HepG2 (cell line): ENCODE data around the gene PYY.

ENCODE experiments used
- ADNP ChIP-seq: sonication (generic); formaldehyde crosslinking; IDR thresholded peaks from 2 replicates; pipeline ENCODE4 v1.4.0; 2020; ENCODE audit warnings: missing genetic modification reagents
- ESRRA ChIP-seq: sonication (generic); formaldehyde crosslinking; IDR thresholded peaks from 2 replicates; pipeline ENCODE4 v1.5.1; 2020; ENCODE audit warnings: mild to moderate bottlenecking, low read depth, missing genetic modification reagents
- FOXJ3 ChIP-seq: sonication (generic); formaldehyde crosslinking; IDR thresholded peaks from 2 replicates; pipeline ENCODE4 v1.4.0; 2020; ENCODE audit warnings: missing genetic modification reagents, mild to moderate bottlenecking, borderline replicate concordance
- MYC ChIP-seq: sonication (generic); formaldehyde crosslinking; IDR thresholded peaks from 2 replicates; pipeline ENCODE4 v1.9.0; 2021; ENCODE audit warnings: missing genetic modification reagents, borderline replicate concordance
- PHF5A ChIP-seq: IDR thresholded peaks from one replicate; pipeline ENCODE4 v1.6.1; 2018; ENCODE audit warnings: low read depth, missing genetic modification reagents; ENCODE audit not compliant: unreplicated experiment
- POLR2AphosphoS5 ChIP-seq: IDR thresholded peaks from 2 replicates; pipeline ENCODE4 v1.6.1; 2012; ENCODE audit warnings: low read depth, low read length
- RFX5 ChIP-seq: IDR thresholded peaks from 2 replicates; pipeline ENCODE4 v1.6.1; 2011; ENCODE audit warnings: low read depth, low read length, improper control_type of control experiment
- TGIF2 ChIP-seq: IDR thresholded peaks from 2 replicates; pipeline ENCODE4 v1.6.1; 2016; ENCODE audit warnings: control low read depth, missing compliant biosample characterization
- ZNF614 ChIP-seq: IDR thresholded peaks from 2 replicates; pipeline ENCODE4 v1.6.1; 2018; ENCODE audit warnings: missing biosample characterization, missing genetic modification reagents, inconsistent platforms, borderline replicate concordance
- TF ChIP-seq, protein P1 (sequence below), 2 experiments: sonication (generic) in 1 of 2; formaldehyde crosslinking in 1 of 2; IDR thresholded peaks; 2 replicates each; pipeline versions ENCODE4 v1.5.1 to v1.6.1; 2011 to 2020; ENCODE audit warnings: borderline replicate concordance in 1 of 2, low read depth in 1 of 2, low read length in 1 of 2, mild to moderate bottlenecking in 1 of 2, missing genetic modification reagents in 1 of 2, moderate library complexity in 1 of 2
- TF ChIP-seq, protein P2 (sequence below): sonication (generic); formaldehyde crosslinking; IDR thresholded peaks from 2 replicates; pipeline ENCODE4 v1.5.0; 2020; ENCODE audit warnings: mild to moderate bottlenecking, missing genetic modification reagents, moderate library complexity

DNA sequence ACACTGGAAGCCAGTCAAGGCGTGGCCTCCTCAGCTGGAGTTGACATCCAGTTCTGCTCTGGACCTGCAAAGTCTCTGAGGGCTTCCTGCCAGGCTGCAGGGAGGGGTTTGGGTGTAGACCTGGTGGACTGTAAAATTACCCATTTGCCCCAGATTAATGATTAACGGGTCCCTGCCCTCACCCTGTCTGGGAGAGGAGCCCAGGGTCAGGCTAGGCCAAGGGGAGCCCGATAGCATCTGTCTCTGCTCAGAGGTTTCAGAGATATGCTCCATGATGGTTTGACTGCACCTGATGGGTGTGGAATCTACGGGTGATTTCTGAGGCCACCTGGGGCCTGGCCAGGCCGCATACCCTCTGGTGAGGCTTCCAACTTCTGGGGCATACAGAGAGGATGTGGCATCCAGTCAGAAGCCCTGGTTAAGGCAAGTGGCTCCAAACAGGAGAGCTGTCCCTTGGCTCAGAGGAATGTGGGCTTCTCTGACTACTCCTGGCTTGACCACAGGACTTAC lies 22.6 kb downstream of the PYY start:
- TF ChIP-seq PHF5A (CRISPR knock-in tag), result no peak
- TF ChIP-seq, protein P1, sequence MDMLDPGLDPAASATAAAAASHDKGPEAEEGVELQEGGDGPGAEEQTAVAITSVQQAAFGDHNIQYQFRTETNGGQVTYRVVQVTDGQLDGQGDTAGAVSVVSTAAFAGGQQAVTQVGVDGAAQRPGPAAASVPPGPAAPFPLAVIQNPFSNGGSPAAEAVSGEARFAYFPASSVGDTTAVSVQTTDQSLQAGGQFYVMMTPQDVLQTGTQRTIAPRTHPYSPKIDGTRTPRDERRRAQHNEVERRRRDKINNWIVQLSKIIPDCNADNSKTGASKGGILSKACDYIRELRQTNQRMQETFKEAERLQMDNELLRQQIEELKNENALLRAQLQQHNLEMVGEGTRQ (IDR thresholded peaks at IDR 0.05; ENCODE audit: low read depth, low read length), result no peak
- TF ChIP-seq, protein P1 (CRISPR knock-in tag; IDR thresholded peaks at IDR 0.05; ENCODE audit: borderline replicate concordance), result no peak
- no peak for TF ChIP-seq FOXJ3 (CRISPR knock-in tag)
- TF ChIP-seq RFX5, result no peak
- TF ChIP-seq TGIF2 (CRISPR knock-in tag), result no peak
- TF ChIP-seq ZNF614 (CRISPR knock-in tag), result no peak
- no peak for TF ChIP-seq ADNP (CRISPR knock-in tag)
- no peak for TF ChIP-seq MYC (CRISPR knock-in tag)
- no peak for TF ChIP-seq POLR2AphosphoS5
- TF ChIP-seq ESRRA (CRISPR knock-in tag), result no peak
- TF ChIP-seq, protein P2, sequence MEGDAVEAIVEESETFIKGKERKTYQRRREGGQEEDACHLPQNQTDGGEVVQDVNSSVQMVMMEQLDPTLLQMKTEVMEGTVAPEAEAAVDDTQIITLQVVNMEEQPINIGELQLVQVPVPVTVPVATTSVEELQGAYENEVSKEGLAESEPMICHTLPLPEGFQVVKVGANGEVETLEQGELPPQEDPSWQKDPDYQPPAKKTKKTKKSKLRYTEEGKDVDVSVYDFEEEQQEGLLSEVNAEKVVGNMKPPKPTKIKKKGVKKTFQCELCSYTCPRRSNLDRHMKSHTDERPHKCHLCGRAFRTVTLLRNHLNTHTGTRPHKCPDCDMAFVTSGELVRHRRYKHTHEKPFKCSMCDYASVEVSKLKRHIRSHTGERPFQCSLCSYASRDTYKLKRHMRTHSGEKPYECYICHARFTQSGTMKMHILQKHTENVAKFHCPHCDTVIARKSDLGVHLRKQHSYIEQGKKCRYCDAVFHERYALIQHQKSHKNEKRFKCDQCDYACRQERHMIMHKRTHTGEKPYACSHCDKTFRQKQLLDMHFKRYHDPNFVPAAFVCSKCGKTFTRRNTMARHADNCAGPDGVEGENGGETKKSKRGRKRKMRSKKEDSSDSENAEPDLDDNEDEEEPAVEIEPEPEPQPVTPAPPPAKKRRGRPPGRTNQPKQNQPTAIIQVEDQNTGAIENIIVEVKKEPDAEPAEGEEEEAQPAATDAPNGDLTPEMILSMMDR (CRISPR knock-in tag), result no peak
